Measurements from ENCODE around the gene ITGA5. TPM values are rescaled to one million over a fixed set of nuclear protein-coding genes. Genes with fewer than 3 reads are reported as not detected.
A peak's percentile ranks its signal among the peaks of the same experiment; 100 is the strongest.

Gene ITGA5
- 91.0 and 107 TPM in 2 replicates for total RNA-seq (2014; rRNA removed; shearing (Covaris generic))

DNA sequence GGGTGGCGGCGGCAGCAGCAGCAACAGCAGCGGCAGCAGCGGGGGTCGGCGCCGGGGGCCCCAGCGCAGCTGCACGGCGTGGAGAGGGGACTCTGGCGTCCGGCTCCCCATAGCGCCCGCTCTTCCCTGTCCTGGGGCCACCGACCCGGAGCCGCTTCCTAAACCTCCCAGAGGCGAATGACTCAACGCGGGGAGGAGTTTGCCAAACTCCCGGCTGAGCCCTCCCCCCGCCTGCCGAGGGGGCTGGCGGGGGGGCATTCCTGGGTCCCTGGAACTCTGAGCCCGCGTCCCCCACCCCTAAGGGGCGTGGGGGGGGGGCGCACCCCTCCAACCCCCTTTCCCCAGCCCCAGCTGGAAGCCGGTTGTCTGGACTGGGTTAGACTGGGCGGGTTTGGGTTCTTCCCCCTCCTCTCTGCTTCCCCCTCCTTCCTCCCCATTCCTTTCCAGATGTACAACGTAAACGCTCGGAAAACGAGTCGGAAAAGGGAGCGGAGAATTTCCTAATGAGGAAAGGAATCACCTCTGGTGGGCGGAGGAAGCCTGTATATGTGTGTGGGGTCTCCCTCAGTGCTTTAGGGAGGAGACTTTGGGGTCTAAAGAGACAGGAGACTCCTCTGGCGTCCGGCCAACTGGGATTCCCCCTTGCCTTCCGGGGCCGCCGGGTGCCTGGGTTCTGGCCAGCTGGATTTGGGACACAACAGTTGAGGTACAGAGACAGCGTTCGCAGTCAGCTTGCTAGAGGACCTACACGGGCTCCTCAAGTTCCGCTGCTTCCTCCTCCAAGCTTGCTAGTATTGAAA lies at the start of gene ITGA5:
TSS of gene ITGA5 (minus strand) at position 179 of the 800 bp plus-strand sequence. CDS start at position 111, 68 bp downstream.
- DNase-seq (ENCODE audit: low read depth) = peak; percentile 77

DNA sequence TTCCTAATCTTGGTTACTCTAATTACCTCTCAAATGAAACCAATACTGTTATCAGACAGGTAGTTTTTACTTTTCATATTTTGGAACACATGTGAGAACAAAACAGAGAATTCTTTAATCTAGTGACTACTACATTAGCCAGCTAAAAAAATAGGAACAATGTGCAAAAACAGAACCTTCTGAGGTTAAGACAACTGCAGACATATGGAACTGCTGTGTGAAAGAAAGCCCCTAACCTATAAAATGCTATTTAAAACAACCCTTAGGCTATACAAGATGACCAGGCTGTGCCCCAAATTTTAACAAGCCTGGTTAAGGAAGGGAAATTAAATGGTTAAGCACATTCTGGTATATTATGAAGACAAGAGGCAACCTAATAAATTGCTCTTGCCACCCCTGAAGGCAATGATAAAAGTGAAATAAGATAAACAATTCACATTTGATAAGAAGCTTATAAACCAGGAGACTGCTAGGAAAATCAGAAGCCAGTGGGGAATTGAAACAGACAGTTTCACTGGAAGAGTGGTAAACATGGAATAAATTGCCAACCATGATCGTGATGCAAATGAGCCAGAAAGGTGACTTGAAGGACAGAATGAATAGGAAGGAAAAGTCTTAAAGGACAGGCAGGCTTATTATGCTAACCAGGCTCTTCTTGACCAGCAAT lies 46.9 kb upstream of the ITGA5 start:
- no peak for DNase-seq (ENCODE audit: low read depth)

GRCh38 chr12:54463484-54463883 lies 44.4 kb upstream of the ITGA5 start:
- no peak for DNase-seq (ENCODE audit: low read depth)

GRCh38 chr12:54463034-54463433 lies 44.0 kb upstream of the ITGA5 start:
- no peak for DNase-seq (ENCODE audit: low read depth)

DNA sequence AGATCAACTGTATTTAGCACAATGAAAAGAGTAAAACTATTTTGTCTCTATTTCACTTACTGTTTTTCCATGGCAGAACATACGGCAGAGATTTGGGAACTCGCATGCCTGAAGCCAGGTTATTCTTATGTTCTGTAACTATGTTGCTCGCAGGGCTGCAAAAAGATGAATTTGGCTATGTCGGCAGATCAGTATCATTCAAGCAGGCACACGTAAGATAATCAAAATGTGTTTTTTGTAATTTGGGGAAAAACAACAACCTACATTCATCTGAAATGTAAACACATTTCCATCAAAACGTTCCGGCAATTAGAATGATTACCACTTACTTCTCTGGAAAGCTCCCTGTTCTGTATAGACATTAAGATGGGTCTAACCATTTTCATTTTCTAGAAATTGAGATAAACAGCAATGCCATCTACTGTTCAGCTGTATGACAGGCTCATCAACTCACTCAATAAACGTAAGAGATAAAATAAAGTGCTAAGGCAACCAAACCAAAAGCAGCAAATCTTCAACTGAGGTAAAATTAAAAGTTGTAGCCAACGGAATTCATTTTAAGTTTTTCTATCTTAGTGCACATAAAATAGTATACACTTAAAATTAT lies 41.4 kb upstream of the ITGA5 start:
- DNase-seq (ENCODE audit: low read depth) = no peak

DNA sequence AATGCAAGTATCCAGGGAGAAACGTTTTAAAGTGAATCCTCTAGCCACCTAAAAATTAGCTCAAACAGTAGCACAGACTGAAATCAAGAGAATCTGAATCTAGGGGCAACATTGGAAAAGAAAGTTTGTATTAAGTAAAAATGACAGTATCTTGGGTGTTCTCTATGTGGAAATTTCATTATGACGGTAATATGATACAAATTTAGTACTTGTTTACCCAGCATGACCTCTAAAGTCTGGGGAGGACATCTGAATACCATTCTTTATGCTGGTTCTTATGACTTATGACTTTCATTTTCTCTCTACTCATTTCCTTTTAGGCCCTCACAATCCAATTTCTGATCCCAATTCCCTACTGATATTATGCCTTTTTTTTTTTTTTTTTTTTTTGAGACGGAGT lies 40.3 kb upstream of the ITGA5 start:
- DNase-seq (ENCODE audit: low read depth) = no peak

- no peak for DNase-seq (ENCODE audit: low read depth)
These were observed 36.8 kb upstream of the ITGA5 start for GRCh38 chr12:54455760-54456469.

- DNase-seq (ENCODE audit: low read depth) = no peak
These were observed 33.6 kb upstream of the ITGA5 start for GRCh38 chr12:54452628-54453027.

GRCh38 chr12:54448344-54448743 lies 29.3 kb upstream of the ITGA5 start:
- DNase-seq (ENCODE audit: low read depth) = no peak

DNA sequence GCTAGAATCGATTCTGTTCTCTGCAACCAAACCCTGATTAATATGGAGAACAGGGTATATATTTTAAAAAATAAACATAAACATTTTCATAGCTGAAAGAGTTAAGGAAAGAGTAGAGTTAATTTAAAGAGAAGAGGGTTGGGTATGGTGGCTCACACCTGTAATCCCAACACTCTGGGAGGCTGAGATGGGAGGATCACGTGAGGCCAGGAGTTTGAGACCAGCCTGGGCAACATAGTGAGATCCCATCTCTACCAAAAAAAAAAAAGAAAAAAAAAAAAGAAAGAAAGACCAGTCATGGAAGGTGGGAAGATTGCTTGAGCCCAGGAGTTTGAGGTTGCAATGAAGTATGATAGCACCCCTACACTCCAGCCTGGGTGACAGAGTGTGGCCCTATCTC lies 28.9 kb upstream of the ITGA5 start:
- DNase-seq (ENCODE audit: low read depth) = no peak

- no peak for DNase-seq (ENCODE audit: low read depth)
These were observed 25.1 kb upstream of the ITGA5 start for GRCh38 chr12:54444206-54444605.

- DNase-seq (ENCODE audit: low read depth) = no peak
These were observed 24.4 kb upstream of the ITGA5 start for GRCh38 chr12:54443446-54443845.

GRCh38 chr12:54442961-54443360 lies 23.9 kb upstream of the ITGA5 start:
- no peak for DNase-seq (ENCODE audit: low read depth)

GRCh38 chr12:54442099-54442498 lies 23.0 kb upstream of the ITGA5 start:
- no peak for DNase-seq (ENCODE audit: low read depth)

GRCh38 chr12:54439521-54440255 lies 20.6 kb upstream of the ITGA5 start:
- peak; percentile 59 for DNase-seq (ENCODE audit: low read depth)

DNA sequence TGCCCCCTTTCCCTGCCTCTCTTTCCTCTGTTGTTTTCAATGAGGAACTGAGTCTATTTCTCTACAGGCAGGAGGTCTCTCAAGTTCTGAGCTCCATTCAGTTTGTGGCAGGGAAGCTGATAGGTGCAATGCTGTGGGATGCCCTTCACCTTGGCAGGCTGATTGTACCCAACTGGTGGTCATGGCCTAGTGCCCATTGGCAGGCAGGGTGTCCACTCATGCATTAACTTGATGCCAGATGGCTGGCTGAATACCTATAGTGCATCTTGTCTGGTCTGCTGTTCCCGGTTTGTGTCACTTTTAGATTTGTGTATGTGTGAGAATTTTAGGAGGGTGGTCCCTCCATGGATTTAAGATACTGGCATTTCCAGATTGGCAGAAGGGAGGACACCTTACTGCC lies 20.0 kb upstream of the ITGA5 start:
- peak; percentile 29 for DNase-seq (ENCODE audit: low read depth)

- no peak for DNase-seq (ENCODE audit: low read depth)
These were observed 19.5 kb upstream of the ITGA5 start for GRCh38 chr12:54438517-54438916.

- no peak for DNase-seq (ENCODE audit: low read depth)
These were observed 18.6 kb upstream of the ITGA5 start for GRCh38 chr12:54437697-54438096.

- no peak for DNase-seq (ENCODE audit: low read depth)
These were observed 18.2 kb upstream of the ITGA5 start for GRCh38 chr12:54437243-54437642.

- DNase-seq (ENCODE audit: low read depth) = no peak
These were observed 13.7 kb upstream of the ITGA5 start for GRCh38 chr12:54432815-54433164.

All from Daoy (cell line).